T-helper 1 cell treated with Interleukin-12 subunit alpha and Interleukin-12 subunit beta and Interleukin-4 antibody, amounts not matched to agents 30 μg/mL and 1 μg/mL, for 36 hours (primary cell): ENCODE data around the gene GRIK4.

Experiments used
- H3K27ac Mint-ChIP-seq: one replicate; pipeline ENCODE4 v1.8.0; 2021; ENCODE audit warnings: mild to moderate bottlenecking, mixed read lengths
- H3K27me3 Mint-ChIP-seq: one replicate; pipeline ENCODE4 v1.8.0; 2021; ENCODE audit warnings: low read depth, mixed read lengths
- H3K36me3 Mint-ChIP-seq: one replicate; pipeline ENCODE4 v1.8.0; 2021; ENCODE audit warnings: low read depth, mixed read lengths
- H3K4me1 Mint-ChIP-seq: one replicate; pipeline ENCODE4 v1.8.0; 2021; ENCODE audit warnings: low read depth, mixed read lengths
- H3K4me3 Mint-ChIP-seq: one replicate; pipeline ENCODE4 v1.8.0; 2021; ENCODE audit warnings: mild to moderate bottlenecking, moderate library complexity, mixed read lengths
- H3K9me3 Mint-ChIP-seq: one replicate; pipeline ENCODE4 v1.8.0; 2021; ENCODE audit warnings: mixed read lengths

GRIK4 gene

DNA sequence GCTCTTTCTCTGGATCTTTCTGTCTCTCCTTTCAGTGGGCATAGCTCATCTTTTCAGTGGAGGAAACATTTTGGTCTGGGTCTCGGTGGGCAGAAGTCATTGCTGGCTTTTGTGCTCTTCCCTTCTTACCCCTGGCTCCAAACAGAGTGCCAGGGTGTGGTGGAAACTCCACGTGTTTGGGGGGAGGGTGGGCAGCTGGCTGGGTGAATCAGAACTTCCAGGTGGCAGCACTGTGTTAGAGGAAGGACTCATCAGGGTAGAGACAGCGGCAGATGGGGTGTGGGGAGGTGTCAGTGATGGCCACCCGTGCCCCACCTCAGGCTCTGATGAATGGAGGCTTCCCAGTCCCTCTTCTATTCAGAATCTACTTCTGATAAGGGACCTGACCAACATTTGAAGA is 114.0 kb downstream of the GRIK4 start:
- no peak overlapping the region for H3K4me3 Mint-ChIP-seq
- H3K27me3 Mint-ChIP-seq: no peaks in the 10 kb centered on the region
- no peak overlapping the region for H3K27ac Mint-ChIP-seq
- H3K4me1 Mint-ChIP-seq: no peaks in the 10 kb centered on the region
- H3K9me3 Mint-ChIP-seq: no peaks in the 10 kb centered on the region
- H3K36me3 Mint-ChIP-seq: no peaks in the 10 kb centered on the region

DNA sequence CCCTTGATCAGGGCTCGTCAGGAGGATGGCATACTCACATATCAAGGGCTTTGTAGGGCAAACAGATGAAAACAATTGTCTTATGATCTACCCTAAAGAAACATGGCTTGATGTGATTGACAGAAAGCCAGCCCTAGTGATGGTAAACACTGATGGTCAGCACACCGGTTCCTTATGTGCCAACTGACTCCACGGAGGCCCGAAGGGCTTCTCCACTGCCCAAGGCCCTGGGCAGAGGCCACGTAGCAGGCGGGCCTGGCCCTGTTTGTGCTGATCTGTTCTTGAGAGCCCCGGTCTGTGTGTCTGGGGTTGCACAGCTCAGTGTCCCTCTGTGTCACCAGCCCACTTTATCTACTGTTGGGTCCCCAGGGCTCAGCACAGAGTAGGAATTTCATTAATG is 115.2 kb downstream of the GRIK4 start:
- H3K27ac Mint-ChIP-seq: no peak overlapping the region
- no peaks in the 10 kb centered on the region for H3K4me1 Mint-ChIP-seq
- no peaks in the 10 kb centered on the region for H3K36me3 Mint-ChIP-seq
- no peaks in the 10 kb centered on the region for H3K9me3 Mint-ChIP-seq
- H3K27me3 Mint-ChIP-seq: no peaks in the 10 kb centered on the region
- H3K4me3 Mint-ChIP-seq: no peak overlapping the region

DNA sequence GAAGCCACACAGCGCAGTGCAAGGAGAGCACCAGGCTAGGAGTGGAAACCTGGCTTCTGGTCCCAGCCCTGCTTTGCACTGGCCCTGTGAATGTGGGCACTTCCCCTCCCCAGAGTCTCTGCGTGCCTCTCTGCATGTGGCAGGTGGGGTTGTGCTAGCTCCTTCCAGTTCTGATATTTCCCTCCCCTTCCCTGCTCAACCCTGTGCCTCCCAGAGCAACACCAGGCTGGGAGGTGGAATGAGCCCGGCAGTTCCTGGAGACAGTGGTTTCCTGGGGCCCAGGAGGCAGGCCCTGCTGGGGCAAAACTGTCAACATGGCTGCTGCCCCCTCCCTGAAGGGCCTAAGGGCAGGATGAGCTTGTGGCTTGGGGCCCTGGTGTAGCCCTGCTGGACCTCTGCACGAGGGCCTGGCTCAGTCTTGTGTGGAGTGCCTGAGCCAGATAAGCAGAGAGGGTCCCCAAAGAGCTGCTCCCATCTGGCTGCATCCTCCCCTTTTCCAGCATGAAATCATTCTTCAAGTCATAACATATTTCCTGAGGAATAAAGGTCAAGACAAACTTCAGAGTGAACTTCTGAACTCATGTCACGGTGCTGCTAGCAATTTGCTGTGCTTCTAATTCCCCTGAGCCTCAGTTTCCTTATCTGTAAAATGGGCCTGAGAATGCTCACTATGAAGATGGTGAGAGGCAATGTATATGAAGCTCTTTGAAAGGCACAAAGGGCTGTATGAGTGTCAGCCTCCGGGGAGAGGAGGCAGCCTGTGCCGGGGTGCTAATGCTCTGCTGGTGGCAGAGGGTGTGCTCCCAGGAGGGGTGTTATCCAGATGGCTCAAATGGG is 116.0 kb downstream of the GRIK4 start:
- no peaks in the 10 kb centered on the region for H3K9me3 Mint-ChIP-seq
- H3K27ac Mint-ChIP-seq: no peak overlapping the region
- no peaks in the 10 kb centered on the region for H3K4me1 Mint-ChIP-seq
- no peaks in the 10 kb centered on the region for H3K27me3 Mint-ChIP-seq
- H3K4me3 Mint-ChIP-seq: no peak overlapping the region
- no peaks in the 10 kb centered on the region for H3K36me3 Mint-ChIP-seq

DNA sequence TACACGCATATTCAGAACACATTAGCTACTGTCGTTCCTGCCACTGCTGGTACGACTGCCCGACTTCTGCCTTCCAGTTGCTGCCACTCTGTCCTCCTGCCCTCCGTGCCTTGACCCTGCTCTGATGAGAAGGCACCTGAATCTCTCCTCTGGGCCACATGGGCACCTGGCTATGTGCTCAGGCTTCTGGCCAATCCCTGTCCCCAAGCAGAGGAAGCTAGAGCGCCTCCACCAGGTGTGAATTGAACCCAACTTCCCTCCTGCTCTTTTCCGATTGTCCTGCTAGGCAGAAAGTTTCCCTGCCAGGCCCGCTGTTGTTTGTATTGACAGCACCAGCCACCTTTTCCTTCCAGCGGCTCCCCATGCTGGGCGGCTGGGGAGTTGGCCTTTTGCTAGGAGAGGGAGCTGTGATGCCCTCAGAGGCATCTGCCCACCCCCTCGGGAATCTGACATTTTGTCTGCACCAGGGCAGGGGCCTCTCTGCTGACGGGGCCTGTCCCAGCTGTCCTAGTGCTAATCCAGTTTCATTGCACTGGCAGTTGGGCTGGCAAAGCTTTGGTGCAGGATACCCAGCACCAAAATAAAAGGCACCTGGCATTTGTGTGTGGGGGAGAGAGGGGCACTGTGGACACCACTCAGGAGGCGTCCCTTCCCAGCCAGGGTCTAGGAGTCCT is 118.0 kb downstream of the GRIK4 start:
- H3K4me1 Mint-ChIP-seq: no peaks in the 10 kb centered on the region
- no peak overlapping the region for H3K4me3 Mint-ChIP-seq
- H3K9me3 Mint-ChIP-seq: no peaks in the 10 kb centered on the region
- H3K36me3 Mint-ChIP-seq: no peaks in the 10 kb centered on the region
- H3K27ac Mint-ChIP-seq: no peak overlapping the region
- peaks cover 5% of the 10 kb centered on the region for H3K27me3 Mint-ChIP-seq

DNA sequence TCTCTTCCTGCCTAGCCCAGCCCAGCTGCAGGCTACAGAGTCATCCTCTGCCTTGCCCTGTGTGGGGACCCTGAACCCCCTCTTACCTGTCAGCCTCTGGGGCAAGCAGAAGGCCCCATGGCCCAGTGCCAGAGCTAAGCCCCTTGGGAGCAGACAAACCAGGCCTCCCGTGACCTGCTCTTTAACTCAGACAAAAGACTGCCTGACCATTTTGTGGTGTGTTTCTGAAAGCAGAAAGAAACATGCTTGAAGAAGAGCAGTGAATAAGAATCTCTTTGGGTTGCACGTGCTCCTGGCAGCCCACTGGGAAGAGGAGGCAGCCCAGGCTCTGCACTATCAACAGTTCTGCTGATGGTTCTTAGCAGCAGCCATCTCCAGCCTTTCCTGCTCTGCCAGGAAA is 118.6 kb downstream of the GRIK4 start:
- Mint-ChIP-seq H3K9me3 (no peaks in the 10 kb centered on the region), H3K36me3 (no peaks in the 10 kb centered on the region), H3K4me1 (no peaks in the 10 kb centered on the region), H3K27me3 (peaks cover 5% of the 10 kb centered on the region), H3K4me3 (no peak overlapping the region), H3K27ac (no peak overlapping the region)

DNA sequence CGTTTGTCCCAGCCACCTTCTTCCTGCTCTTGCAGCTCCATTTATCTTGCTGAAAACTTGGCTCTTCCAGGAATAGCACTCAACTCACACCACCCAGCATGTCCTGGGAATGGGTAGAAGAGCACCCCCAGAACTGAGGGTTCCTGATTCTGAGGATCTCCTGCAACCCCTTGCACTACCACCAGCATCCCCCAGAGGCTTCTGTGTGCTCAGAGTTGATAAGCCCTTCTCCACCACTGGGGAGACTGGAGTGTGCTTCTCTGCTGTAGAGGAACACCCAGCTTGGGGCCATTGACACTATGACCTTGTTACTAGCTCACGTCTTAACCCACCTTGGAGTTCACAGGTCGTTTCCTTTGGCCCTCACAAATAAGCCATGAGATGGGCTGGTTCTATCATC is 121.0 kb downstream of the GRIK4 start:
- Mint-ChIP-seq H3K27me3 (peaks cover 5% of the 10 kb centered on the region), H3K4me1 (no peaks in the 10 kb centered on the region), H3K9me3 (no peaks in the 10 kb centered on the region), H3K27ac (no peak overlapping the region), H3K36me3 (no peaks in the 10 kb centered on the region), H3K4me3 (no peak overlapping the region)

DNA sequence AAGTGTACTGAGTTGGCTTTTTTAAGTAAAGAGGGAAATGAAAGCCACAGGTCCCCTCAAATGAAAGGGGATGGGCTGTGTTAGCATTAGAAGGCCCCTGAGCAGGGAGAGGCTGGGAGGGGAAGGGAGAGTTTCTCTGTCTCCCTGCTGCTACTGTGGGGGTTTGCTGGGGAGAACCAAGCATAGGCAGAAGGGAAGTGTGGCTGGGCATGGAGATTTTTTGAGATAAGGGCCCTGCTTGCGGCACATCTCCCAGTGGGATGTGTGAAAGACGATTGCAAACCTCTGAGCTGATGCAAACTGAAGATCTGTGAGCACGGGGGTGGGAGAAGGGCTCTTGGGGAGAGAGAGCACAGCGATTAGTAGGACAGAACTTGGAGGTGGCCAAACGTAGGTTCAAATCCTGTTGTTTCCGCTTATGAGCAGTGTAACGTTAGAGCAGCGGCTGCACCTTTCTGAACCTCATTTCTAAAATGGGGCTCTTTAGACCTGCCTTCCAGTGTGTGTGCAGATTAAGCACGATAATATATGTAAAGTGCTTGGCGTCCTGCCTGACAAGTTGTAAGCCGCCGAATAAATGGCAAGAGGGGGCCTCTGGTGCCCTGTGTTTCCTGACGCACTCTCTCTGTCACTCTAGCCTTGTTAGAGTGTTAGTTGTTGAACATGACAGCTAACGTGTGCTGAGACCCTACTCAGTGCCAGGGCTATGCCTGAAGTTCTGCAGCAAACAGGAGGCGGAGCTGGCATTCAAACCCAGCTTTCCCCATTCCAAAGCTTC is 122.3 kb downstream of the GRIK4 start:
- Mint-ChIP-seq H3K4me1 (no peaks in the 10 kb centered on the region), H3K4me3 (no peak overlapping the region), H3K36me3 (no peaks in the 10 kb centered on the region), H3K9me3 (no peaks in the 10 kb centered on the region), H3K27ac (no peak overlapping the region), H3K27me3 (peaks cover 5% of the 10 kb centered on the region)

DNA sequence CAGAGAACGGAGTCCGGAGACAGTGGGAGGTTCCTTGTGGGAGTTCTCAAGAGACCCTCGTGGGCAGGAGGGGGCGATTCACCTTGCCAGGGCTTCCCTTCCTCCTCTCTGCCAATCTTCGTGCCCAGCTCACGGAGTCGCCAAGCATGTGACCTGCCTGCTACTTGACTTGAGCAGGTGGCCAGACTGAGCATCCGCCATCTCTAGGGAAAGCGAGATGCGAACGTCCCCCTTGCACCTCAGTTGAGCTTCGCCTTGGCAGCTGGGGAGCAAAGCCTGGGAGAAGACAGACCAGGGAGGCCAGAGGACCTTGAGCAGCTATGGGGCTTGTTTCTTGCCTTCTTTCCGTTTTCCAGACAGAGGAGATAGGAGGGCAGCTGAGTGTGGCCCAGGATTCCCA is 123.2 kb downstream of the GRIK4 start:
- Mint-ChIP-seq H3K4me3 (no peak overlapping the region), H3K36me3 (no peaks in the 10 kb centered on the region), H3K4me1 (no peaks in the 10 kb centered on the region), H3K27ac (no peak overlapping the region), H3K27me3 (peaks cover 5% of the 10 kb centered on the region), H3K9me3 (no peaks in the 10 kb centered on the region)

DNA sequence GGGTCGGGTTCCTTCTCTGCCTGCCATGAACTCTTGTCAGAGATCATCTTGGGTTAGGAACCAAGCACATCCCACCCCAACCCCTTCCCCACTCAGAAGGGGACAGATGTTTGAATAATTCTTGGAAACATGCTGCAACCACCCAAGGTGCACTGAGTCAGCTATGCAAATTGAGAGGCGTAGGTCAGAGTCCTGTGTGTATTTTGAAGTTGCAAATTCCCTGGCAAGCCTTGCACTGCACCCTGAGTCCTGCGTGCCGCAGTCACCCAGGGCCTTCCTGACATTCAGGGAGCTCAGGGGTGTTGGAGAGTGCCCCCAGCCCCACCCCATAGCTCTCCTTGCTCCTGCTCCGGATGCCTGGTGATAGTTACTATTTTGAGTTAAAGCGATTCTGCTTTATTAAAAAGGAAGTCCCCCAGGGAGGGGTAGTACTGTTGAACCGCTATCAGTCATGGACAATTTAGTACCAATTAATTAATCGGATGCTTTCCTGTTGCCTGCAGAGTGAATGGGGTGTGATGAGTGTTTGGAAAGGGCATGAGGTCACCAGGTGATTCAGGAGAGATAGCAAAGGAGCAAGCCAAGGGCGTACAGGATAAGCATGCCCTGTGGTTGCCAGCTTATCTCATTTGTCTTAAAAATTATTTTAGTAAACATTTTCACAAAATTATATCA is 123.7 kb downstream of the GRIK4 start:
- Mint-ChIP-seq H3K36me3 (no peaks in the 10 kb centered on the region), H3K9me3 (no peaks in the 10 kb centered on the region), H3K27ac (no peak overlapping the region), H3K27me3 (peaks cover 5% of the 10 kb centered on the region), H3K4me3 (no peak overlapping the region), H3K4me1 (no peaks in the 10 kb centered on the region)

DNA sequence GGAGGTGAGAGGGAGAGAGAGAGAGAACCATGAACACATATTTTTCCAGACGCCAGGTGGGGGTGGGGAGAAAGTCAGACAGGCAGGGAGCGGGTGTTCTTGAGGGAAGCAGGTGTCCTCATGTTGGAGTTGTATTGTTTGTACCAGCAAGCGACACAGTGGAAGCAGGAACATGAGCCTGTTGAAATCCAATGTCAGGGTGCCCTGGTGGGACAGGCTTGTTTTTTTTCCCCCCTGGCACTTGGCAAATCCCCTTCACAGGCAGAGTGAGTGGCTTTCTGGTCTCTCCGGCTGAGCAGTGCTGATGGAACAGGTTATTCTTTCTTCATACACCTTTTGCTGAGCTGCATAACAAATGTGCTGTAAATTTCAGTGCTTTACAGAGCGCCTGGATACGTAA is 125.6 kb downstream of the GRIK4 start:
- peaks cover 5% of the 10 kb centered on the region for H3K27me3 Mint-ChIP-seq
- no peaks in the 10 kb centered on the region for H3K36me3 Mint-ChIP-seq
- H3K27ac Mint-ChIP-seq: no peak overlapping the region
- no peaks in the 10 kb centered on the region for H3K4me1 Mint-ChIP-seq
- H3K4me3 Mint-ChIP-seq: no peak overlapping the region
- H3K9me3 Mint-ChIP-seq: no peaks in the 10 kb centered on the region

DNA sequence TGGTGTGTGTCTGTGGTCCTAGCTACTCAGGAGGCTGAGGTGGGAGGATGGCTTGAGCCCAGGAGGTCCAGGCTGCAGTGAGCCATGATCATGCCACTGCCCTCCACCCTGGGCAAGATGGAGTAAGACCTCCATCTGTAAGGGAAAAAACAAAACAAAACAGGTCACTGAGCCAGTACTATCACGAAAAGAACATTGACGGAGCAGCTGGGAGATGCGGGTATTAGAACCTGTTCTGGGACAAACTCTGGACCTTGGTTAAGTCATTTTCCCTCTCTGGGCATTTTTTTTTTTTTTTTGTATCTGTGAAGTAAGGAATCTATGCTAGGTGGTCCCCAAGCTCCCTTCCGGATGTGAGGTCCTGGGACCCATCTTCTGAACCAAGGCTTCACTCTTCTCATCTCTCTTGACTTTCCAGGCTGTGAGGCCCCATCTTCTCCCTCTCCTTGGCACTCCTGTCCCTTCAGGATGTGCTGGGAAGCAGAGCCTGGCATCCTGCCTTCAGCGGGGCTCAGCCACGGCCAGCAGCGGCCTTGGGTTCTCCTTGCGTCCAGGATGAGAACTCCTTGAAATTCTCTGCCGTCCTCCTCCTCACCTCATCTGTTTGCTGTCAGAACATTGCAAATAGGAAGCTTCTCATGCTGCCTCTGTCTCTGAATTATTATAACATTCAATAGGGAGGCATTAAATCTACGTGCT is 130.8 kb downstream of the GRIK4 start:
- no peak overlapping the region for H3K27ac Mint-ChIP-seq
- no peaks in the 10 kb centered on the region for H3K9me3 Mint-ChIP-seq
- no peaks in the 10 kb centered on the region for H3K4me1 Mint-ChIP-seq
- H3K27me3 Mint-ChIP-seq: peaks cover 6% of the 10 kb centered on the region
- H3K36me3 Mint-ChIP-seq: no peaks in the 10 kb centered on the region
- H3K4me3 Mint-ChIP-seq: no peak overlapping the region

DNA sequence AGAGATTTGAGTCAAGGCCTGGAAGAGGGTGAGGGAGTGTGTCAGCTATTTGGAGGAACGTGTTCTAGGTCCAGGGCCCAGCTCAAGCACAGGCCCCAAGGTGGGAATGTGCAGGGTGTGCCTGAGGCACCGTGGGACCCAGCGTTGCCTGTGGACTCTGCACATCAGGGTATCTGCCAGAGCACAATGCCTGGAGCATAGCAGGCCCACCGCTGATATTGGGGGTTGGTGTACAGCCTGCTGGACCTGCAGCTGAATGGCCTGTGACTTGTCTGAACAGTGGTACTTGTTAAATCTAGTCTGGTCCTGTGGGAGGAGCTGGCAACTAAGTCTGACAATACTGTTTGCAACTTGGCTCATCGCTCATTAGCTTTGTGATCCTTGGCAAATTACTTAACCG is 131.7 kb downstream of the GRIK4 start:
- Mint-ChIP-seq H3K27me3 (peaks cover 6% of the 10 kb centered on the region), H3K27ac (no peak overlapping the region), H3K36me3 (no peaks in the 10 kb centered on the region), H3K4me1 (no peaks in the 10 kb centered on the region), H3K9me3 (no peaks in the 10 kb centered on the region), H3K4me3 (no peak overlapping the region)

DNA sequence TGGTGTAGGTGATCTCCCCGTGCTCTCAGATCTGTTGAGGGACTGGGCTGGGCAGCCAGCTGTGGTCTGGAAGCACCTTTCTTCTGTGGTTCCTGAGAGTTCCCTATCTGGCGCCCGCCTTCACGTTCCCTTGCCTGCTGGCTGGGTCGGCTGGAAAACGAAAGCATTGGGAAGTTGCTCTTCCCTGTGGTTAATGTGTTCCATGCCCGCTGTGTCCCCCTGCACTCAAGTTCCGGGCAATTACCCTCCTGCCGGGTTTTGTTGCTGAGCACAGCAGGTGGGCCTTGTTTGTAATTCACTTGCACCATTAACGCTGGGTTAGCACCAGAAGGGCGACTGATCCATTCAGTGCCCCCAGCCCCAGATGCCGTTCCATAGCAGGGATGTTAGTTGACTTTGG is 134.1 kb downstream of the GRIK4 start:
- no peak overlapping the region for H3K27ac Mint-ChIP-seq
- no peak overlapping the region for H3K4me3 Mint-ChIP-seq
- H3K27me3 Mint-ChIP-seq: peaks cover 6% of the 10 kb centered on the region
- no peaks in the 10 kb centered on the region for H3K4me1 Mint-ChIP-seq
- H3K36me3 Mint-ChIP-seq: no peaks in the 10 kb centered on the region
- H3K9me3 Mint-ChIP-seq: no peaks in the 10 kb centered on the region

DNA sequence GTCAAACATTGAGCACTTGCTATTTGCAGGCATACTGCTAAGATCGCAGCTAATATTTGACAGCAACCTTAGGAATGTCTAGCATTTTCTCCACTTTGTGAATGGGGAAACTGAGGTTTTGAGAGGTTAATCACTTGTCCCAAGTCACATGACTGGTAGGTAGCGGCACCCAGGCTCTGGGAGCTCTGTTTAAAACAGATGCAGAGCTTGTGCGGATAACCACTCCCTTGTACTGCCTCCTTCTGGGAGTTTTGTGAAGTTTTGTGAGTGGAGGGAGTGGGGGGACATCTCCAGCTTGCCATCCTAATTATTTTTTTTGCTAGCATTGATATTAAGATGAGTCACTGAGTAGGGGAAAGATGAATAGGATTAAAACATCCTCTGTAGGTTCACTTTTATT is 134.7 kb downstream of the GRIK4 start:
- no peak overlapping the region for H3K4me3 Mint-ChIP-seq
- H3K27me3 Mint-ChIP-seq: peaks cover 6% of the 10 kb centered on the region
- no peak overlapping the region for H3K27ac Mint-ChIP-seq
- H3K36me3 Mint-ChIP-seq: no peaks in the 10 kb centered on the region
- H3K9me3 Mint-ChIP-seq: no peaks in the 10 kb centered on the region
- no peaks in the 10 kb centered on the region for H3K4me1 Mint-ChIP-seq
